Mesenchymal stem cell (in vitro differentiated cells and primary cell): ENCODE results near the gene PANX1.
A peak's percentile ranks its signal among the peaks of the same experiment; 100 is the strongest.

ENCODE experiments used
- DNase-seq: peaks from one replicate; pipeline ENCODE4 v3.0.0-alpha.2; 2013
- H2AFZ ChIP-seq: one replicate; pipeline ENCODE4 v1.6.1; 2013; ENCODE audit warnings: low read depth, mild to moderate bottlenecking, control low read depth, inconsistent platforms, low read length, moderate library complexity
- H2AK5ac ChIP-seq: 2 replicates; pipeline ENCODE4 v1.6.1; 2013; ENCODE audit warnings: low read length, moderate library complexity, mild to moderate bottlenecking, inconsistent platforms; ENCODE audit not compliant: severe bottlenecking
- H2BK120ac ChIP-seq: one replicate; pipeline ENCODE4 v1.6.1; 2013; ENCODE audit warnings: low read depth, mild to moderate bottlenecking, inconsistent platforms, low read length, moderate library complexity
- H2BK12ac ChIP-seq, 2 experiments: one replicate each; pipeline ENCODE4 v1.6.1; 2013; ENCODE audit warnings: inconsistent platforms in 2 of 2, low read length in 2 of 2, mild to moderate bottlenecking in 2 of 2, moderate library complexity in 2 of 2, control low read depth in 1 of 2
- H2BK15ac ChIP-seq: one replicate; pipeline ENCODE4 v1.6.1; 2013; ENCODE audit warnings: mild to moderate bottlenecking, low read depth, inconsistent platforms; ENCODE audit not compliant: poor library complexity, severe bottlenecking
- H2BK5ac ChIP-seq: 2 replicates; pipeline ENCODE4 v1.6.1; 2013; ENCODE audit warnings: low read depth, mild to moderate bottlenecking, low read length, control low read depth, inconsistent platforms; ENCODE audit not compliant: poor library complexity, severe bottlenecking
- H3K14ac ChIP-seq, 2 experiments: one replicate each; pipeline ENCODE4 v1.6.1; 2013; ENCODE audit warnings: inconsistent platforms in 2 of 2, low read length in 2 of 2, control low read depth in 1 of 2, mild to moderate bottlenecking in 1 of 2, moderate library complexity in 1 of 2
- H3K18ac ChIP-seq, 2 experiments: one replicate each; pipeline ENCODE4 v1.6.1; 2013; ENCODE audit warnings: inconsistent platforms in 2 of 2, low read length in 2 of 2, control low read depth in 1 of 2, low read depth in 1 of 2, mild to moderate bottlenecking in 1 of 2
- H3K23ac ChIP-seq, 2 experiments: one replicate each; pipeline ENCODE4 v1.6.1; 2013; ENCODE audit warnings: inconsistent platforms in 2 of 2, low read length in 2 of 2, mild to moderate bottlenecking in 2 of 2, moderate library complexity in 2 of 2, control low read depth in 1 of 2
- H3K27ac ChIP-seq: 2 replicates; pipeline ENCODE4 v1.5.1; 2013; ENCODE audit warnings: mild to moderate bottlenecking, moderate library complexity, low read length, control low read depth, inconsistent platforms; ENCODE audit not compliant: poor library complexity, severe bottlenecking
- H3K27me3 ChIP-seq, 2 experiments: 2 replicates each; pipeline versions ENCODE4 v1.6.1 to v1.7.0; 2013; ENCODE audit warnings: low read length in 2 of 2, mild to moderate bottlenecking in 2 of 2, moderate library complexity in 2 of 2, control low read depth in 1 of 2, inconsistent platforms in 1 of 2; ENCODE audit not compliant: control insufficient read depth in 1 of 2, insufficient read depth in 1 of 2
- H3K36me3 ChIP-seq, 2 experiments: 2 replicates each; pipeline versions ENCODE4 v1.6.1 to v1.7.0; 2013; ENCODE audit warnings: low read length in 2 of 2, control low read depth in 1 of 2, inconsistent platforms in 1 of 2, low read depth in 1 of 2, mild to moderate bottlenecking in 1 of 2; ENCODE audit not compliant: insufficient read depth in 2 of 2, control insufficient read depth in 1 of 2
- H3K4ac ChIP-seq, 2 experiments: one replicate each; pipeline ENCODE4 v1.6.1; 2013; ENCODE audit warnings: inconsistent platforms in 2 of 2, low read length in 2 of 2, mild to moderate bottlenecking in 2 of 2, moderate library complexity in 2 of 2, control low read depth in 1 of 2, low read depth in 1 of 2
- H3K4me1 ChIP-seq: 2 replicates; pipeline ENCODE4 v1.6.1; 2013; ENCODE audit warnings: low read depth, low read length, control low read depth; ENCODE audit not compliant: control insufficient read depth, insufficient read depth
- H3K4me2 ChIP-seq: 2 replicates; pipeline ENCODE4 v1.6.1; 2013; ENCODE audit warnings: low read length, mild to moderate bottlenecking, inconsistent platforms; ENCODE audit not compliant: poor library complexity, severe bottlenecking
- H3K4me3 ChIP-seq, 2 experiments: 2 replicates each; pipeline versions ENCODE4 v1.5.1 to v1.7.0; 2013; ENCODE audit warnings: low read length in 2 of 2, mild to moderate bottlenecking in 2 of 2, control low read depth in 1 of 2, low read depth in 1 of 2; ENCODE audit not compliant: insufficient read depth in 1 of 2
- H3K79me1 ChIP-seq: replicated peaks from 2 replicates; pipeline ENCODE4 v1.6.1; 2013; ENCODE audit warnings: mild to moderate bottlenecking, control low read depth, low read length, inconsistent platforms; ENCODE audit not compliant: poor library complexity, severe bottlenecking
- H3K9ac ChIP-seq: 2 replicates; pipeline ENCODE4 v1.7.0; 2013; ENCODE audit warnings: mild to moderate bottlenecking, low read length, moderate library complexity
- H3K9me3 ChIP-seq: 2 replicates; pipeline ENCODE4 v1.7.0; 2013; ENCODE audit warnings: mild to moderate bottlenecking, low read length; ENCODE audit not compliant: control insufficient read depth
- H4K8ac ChIP-seq: one replicate; pipeline ENCODE4 v1.6.1; 2013; ENCODE audit warnings: inconsistent platforms, mild to moderate bottlenecking, low read length, moderate library complexity
- H4K91ac ChIP-seq: one replicate; pipeline ENCODE4 v1.6.1; 2013; ENCODE audit warnings: mild to moderate bottlenecking, low read length, inconsistent platforms
- WGBS: methylation state at CpG from one replicate; pipeline ENCODE4 v1.1.7; 2013; ENCODE audit warnings: mixed read lengths; 5-methylcytosine and 5-hydroxymethylcytosine counted together

The PANX1 gene

GRCh38 chr11:94133752-94134151, 5.1 kb downstream of the PANX1 start:
- Histone ChIP-seq H4K91ac (no peak overlapping the region), H3K23ac (no peak overlapping the region), H2BK5ac (no peak overlapping the region), H3K9ac (no peak overlapping the region), H2AFZ (no peak overlapping the region), H3K4me3 (no peak overlapping the region), H3K14ac (no peak overlapping the region), H2AK5ac (no peak overlapping the region), H3K9me3 (no peaks in the 10 kb centered on the region), H3K4ac (no peak overlapping the region), H3K27ac (no peak overlapping the region), H3K4me1 (peaks cover 32% of the 10 kb centered on the region), H3K18ac (no peak overlapping the region), H3K27me3 (no peaks in the 10 kb centered on the region), H2BK120ac (no peak overlapping the region), H3K36me3 (no peaks in the 10 kb centered on the region), H2BK12ac (peak overlapping the region; percentile 18 to 60), H4K8ac (no peak overlapping the region), H2BK15ac (no peak overlapping the region), H3K4me2 (no peak overlapping the region), H3K79me1 (peaks cover 3% of the 10 kb centered on the region)
- 97% methylated on average over 4 of the region's 4 CpGs for WGBS
- no peak for DNase-seq

- WGBS = 47% methylated on average over 8 of the region's 10 CpGs
- Histone ChIP-seq H3K27ac (peak overlapping the region; percentile 91), H2AK5ac (peak overlapping the region; percentile 49), H3K14ac (peak overlapping the region in 1 of 2 experiments; percentile 45), H2BK15ac (no peak overlapping the region), H2AFZ (no peak overlapping the region), H3K4ac (peak overlapping the region; percentile 12 to 90), H3K36me3 (no peaks in the 10 kb centered on the region), H4K91ac (peak overlapping the region; percentile 91), H3K27me3 (no peaks in the 10 kb centered on the region), H3K4me3 (peak overlapping the region in 1 of 2 experiments; percentile 71), H3K79me1 (peaks cover 6% of the 10 kb centered on the region), H3K9ac (peak overlapping the region; percentile 83), H3K4me2 (no peak overlapping the region), H3K9me3 (no peaks in the 10 kb centered on the region), H2BK120ac (peak overlapping the region; percentile 84), H3K23ac (no peak overlapping the region), H2BK5ac (peak overlapping the region; percentile 21), H2BK12ac (peak overlapping the region; percentile 75), H4K8ac (peak overlapping the region; percentile 90), H3K18ac (peak overlapping the region; percentile 67 to 89), H3K4me1 (peaks cover 31% of the 10 kb centered on the region)
- peak; percentile 96 for DNase-seq
Measured at GRCh38 chr11:94134651-94135512, 6.2 kb downstream of the PANX1 start.

- Histone ChIP-seq H2BK5ac (no peak overlapping the region), H4K8ac (no peak overlapping the region), H4K91ac (no peak overlapping the region), H2BK120ac (no peak overlapping the region), H3K4me2 (no peak overlapping the region), H3K4me3 (no peak overlapping the region), H3K79me1 (peaks cover 22% of the 10 kb centered on the region), H3K27ac (no peak overlapping the region), H3K9me3 (no peaks in the 10 kb centered on the region), H2BK12ac (peak overlapping the region in 1 of 2 experiments; percentile 51), H2AK5ac (no peak overlapping the region), H3K4ac (no peak overlapping the region), H3K4me1 (peaks cover 24% of the 10 kb centered on the region), H3K14ac (no peak overlapping the region), H3K9ac (no peak overlapping the region), H3K23ac (no peak overlapping the region), H3K18ac (no peak overlapping the region), H3K27me3 (no peaks in the 10 kb centered on the region), H2AFZ (no peak overlapping the region), H3K36me3 (peaks cover 0 to 3% of the 10 kb centered on the region in 2 experiments), H2BK15ac (no peak overlapping the region)
- WGBS = 90% methylated on average over 4 of the region's 4 CpGs
- no peak for DNase-seq
Measured at GRCh38 chr11:94139416-94139815, 10.8 kb downstream of the PANX1 start.

- 91% methylated on average over 1 of the region's 2 CpGs for WGBS
- no peaks in the 10 kb centered on the region for H3K9me3 ChIP-seq
- H3K27ac ChIP-seq = no peak overlapping the region
Measured at GRCh38 chr11:94140154-94140655, 11.6 kb downstream of the PANX1 start.

More at GRCh38 chr11:94140154-94140655, 11.6 kb downstream of the PANX1 start:
- Histone ChIP-seq H3K23ac (no peak overlapping the region), H3K18ac (no peak overlapping the region), H4K91ac (no peak overlapping the region), H4K8ac (no peak overlapping the region), H2AFZ (no peak overlapping the region), H3K14ac (no peak overlapping the region), H3K9ac (no peak overlapping the region), H3K79me1 (peaks cover 24% of the 10 kb centered on the region), H2BK120ac (no peak overlapping the region), H2BK15ac (no peak overlapping the region), H3K4me2 (no peak overlapping the region), H2BK5ac (no peak overlapping the region), H3K4me3 (no peak overlapping the region), H3K36me3 (peaks cover 0 to 3% of the 10 kb centered on the region in 2 experiments), H3K4ac (no peak overlapping the region), H2AK5ac (no peak overlapping the region), H3K27me3 (no peaks in the 10 kb centered on the region), H3K4me1 (peaks cover 20% of the 10 kb centered on the region), H2BK12ac (no peak overlapping the region)
- no peak for DNase-seq
